HG02798 (cell line): ENCODE results near the gene CDON.
"Not testable (repeated sequence)": the region's sequence is repeated elsewhere in the genome, so short reads cannot be mapped to it uniquely, and the experiment has no call there.

ENCODE experiments used
- ATAC-seq: cut with Tn5 transposase; IDR thresholded peaks from one replicate; pipeline ENCODE4 v1.9.1; 2021; ENCODE audit warnings: mild to moderate bottlenecking; ENCODE audit not compliant: unreplicated experiment, poor library complexity

CDON gene

GRCh38 chr11:125933030-125933813 is 129.4 kb downstream of the CDON start:
- no peak for ATAC-seq

GRCh38 chr11:125932301-125932700 is 130.4 kb downstream of the CDON start:
- no peak for ATAC-seq

GRCh38 chr11:125931668-125932067 is 131.0 kb downstream of the CDON start:
- no peak for ATAC-seq

GRCh38 chr11:125931116-125931515 is 131.6 kb downstream of the CDON start:
- no peak for ATAC-seq

GRCh38 chr11:125930076-125930450 is 132.6 kb downstream of the CDON start:
- no peak for ATAC-seq

GRCh38 chr11:125929445-125930075 is 133.1 kb downstream of the CDON start:
- ATAC-seq = no peak

GRCh38 chr11:125926682-125927081 is 136.0 kb downstream of the CDON start:
- ATAC-seq = no peak

- ATAC-seq = no peak
Observed at GRCh38 chr11:125925804-125926203, 136.9 kb downstream of the CDON start.

- no peak for ATAC-seq
Observed at GRCh38 chr11:125925247-125925740, 137.4 kb downstream of the CDON start.

- no peak for ATAC-seq
Observed at GRCh38 chr11:125924384-125925007, 138.2 kb downstream of the CDON start.

GRCh38 chr11:125923633-125924032 is 139.0 kb downstream of the CDON start:
- no peak for ATAC-seq

GRCh38 chr11:125923012-125923579 is 139.6 kb downstream of the CDON start:
- no peak for ATAC-seq

GRCh38 chr11:125922156-125922555 is 140.5 kb downstream of the CDON start:
- no peak for ATAC-seq

- ATAC-seq = no peak
Observed at GRCh38 chr11:125921042-125921441, 141.6 kb downstream of the CDON start.

- no peak for ATAC-seq
Observed at GRCh38 chr11:125918140-125918840, 144.4 kb downstream of the CDON start.

GRCh38 chr11:125916683-125917347 is 145.9 kb downstream of the CDON start:
- no peak for ATAC-seq

- not testable (repeated sequence) for ATAC-seq
Observed at GRCh38 chr11:125914601-125915000, 148.1 kb downstream of the CDON start.

GRCh38 chr11:125910226-125910849 is 152.3 kb downstream of the CDON start:
- ATAC-seq = no peak
